Renal cortical epithelial cell (primary cell): Measurements from ENCODE around the gene KLK7. TPM values are rescaled to one million over a fixed set of nuclear protein-coding genes. Genes with fewer than 3 reads are reported as not detected.
"Not testable (repeated sequence)": the region's sequence is repeated elsewhere in the genome, so short reads cannot be mapped to it uniquely, and the experiment has no call there.

Experiments used
- DNase-seq: peaks from one replicate; pipeline ENCODE4 v3.0.0-alpha.2; 2011; ENCODE audit warnings: low read depth
- total RNA-seq: library from RNA; depleted of rRNA; stranded (reverse); fragments of >200 nt; gene quantifications from 2 replicates; pipeline ENCODE4 v1.2.3, GENCODE V29; 2014

The KLK7 gene
- total RNA-seq, 1 donor from 2014 or later, result 0.30 TPM

DNA sequence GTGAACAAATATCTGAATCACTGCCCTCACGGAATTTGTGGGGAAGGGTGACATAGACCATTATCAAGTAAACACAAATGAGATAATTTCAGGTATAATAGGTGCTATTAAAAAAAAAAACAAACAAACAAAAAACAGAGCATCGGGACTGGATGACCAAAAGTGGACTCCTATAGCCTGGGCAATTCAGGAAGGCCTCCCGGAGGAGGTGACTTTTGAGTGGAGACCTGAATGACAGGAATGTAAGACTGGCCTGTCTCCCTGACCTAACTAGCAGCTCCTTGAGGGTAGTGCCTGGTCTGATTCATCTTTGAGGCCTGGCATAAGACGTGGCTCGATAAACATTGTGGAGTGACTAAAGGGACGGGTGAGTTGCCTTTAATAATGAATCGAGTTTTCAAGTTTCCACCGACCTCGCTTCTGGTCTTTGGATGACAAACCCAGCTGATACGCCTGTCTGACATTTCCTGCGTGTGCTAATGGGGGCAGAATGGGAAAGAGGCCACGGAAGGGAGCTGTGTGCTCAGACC, 29.0 kb upstream of the KLK7 start:
- DNase-seq, result no peak

DNA sequence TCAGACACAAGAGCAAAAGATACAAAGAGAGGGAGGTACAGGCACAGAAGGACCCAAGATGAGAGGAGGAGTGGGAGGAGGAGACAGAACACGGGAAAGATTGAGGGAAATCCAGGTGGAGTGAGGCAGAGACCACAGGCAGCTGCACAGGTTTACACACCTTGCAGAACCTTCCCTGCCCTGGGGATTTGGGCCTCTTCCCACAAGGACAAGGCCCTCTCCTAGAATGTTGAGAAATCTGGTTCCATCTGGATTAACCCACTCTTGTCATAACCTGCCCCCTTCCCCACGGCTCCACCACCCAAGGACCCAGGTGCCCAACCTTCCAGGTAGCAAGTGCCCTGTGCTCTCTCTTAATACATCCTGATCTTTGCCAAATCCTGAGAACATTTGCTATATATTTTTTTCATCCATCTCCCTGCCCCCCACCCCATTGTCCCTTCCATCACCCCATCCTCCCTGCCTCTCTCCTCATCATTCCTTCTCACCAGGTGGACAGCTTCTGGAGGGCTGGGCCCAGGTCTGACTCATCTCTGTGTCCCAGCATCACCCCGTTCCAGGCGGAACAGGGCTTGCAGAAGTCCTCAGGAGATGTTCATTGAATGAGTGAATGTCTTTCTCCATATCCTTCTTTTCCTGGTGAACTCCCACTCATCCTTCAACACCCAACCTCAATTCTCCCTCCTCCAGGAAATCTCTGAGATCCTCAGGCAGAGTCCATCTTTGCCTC, 26.5 kb upstream of the KLK7 start:
- DNase-seq, result no peak

DNA sequence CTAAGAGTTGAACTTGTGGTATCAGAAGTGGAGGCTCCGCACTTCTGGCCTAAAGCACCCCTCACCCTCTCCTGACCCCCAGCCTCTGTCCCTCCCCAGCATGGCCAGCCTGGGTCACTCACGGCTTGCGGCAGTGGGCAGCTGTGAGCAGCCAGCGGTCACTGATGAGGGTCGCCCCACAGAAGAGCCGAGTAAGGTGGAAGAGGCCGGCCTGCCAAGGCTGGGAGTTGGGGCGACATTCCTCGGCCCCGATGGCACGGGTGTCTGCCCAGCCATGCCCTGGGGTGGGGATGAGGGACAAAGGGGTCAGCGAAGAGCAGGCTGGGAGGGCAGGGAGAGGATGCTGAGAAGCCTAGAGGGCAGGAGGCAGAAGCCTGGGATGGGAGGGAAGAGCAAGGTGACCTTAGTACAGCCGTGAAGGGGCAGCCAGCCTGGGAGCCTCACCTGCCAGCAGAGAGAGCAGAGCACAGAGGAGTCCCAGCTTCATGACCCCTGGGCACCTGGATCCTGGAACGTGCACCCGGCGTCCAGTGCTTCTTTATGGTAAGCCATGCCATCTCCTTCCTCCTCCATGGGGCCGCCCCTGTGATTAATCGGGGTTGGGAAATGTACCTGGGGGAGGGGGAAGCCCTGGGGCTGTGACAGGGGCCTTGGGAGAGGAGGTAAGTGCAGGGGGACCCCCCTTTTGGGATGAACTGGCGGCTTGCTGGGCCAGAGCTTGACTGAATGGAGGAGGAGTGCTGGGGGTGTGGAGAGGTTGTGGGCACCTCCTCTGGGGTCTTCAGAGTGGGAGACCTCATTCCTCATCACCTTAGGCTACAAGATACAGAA, 25.6 kb upstream of the KLK7 start:
- no peak for DNase-seq

DNA sequence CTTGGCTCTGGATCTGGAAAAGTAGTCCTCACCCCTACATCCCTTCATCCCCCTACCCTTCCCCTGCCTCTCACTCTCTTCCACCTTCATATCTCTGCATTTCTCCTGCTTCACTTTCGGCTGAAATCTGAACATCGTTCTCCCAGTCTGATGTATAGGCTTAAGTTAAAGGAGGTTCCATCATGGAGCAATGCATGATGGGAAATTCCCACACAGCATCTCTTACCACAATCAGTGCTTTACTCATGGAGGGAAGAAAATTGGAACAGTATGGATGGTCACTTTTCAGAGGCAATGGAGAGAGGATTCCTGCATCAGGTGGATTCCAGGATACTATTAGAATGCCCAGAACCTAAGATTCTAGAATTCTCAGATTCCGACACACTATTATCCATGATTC, 23.8 kb upstream of the KLK7 start:
- DNase-seq, result no peak

DNA sequence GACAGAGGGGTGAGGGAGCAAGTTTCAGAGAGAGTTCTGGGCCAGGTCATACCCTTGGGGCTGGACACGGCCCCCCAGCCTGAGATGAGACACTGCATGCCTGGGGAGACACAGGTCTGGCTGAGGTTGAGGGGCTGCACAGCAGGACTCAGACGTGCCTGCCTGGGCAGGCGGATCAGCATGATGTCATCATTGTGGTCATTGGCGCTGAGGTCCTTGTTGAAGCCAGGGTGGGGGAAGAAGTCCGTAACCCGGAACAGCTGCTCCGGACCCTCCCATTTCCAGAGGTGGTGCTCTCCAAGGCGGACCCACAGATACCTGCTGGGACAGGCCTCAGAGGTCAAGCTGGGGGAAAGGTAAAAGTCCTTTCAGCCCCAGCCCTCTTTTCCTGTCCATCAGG, 22.7 kb upstream of the KLK7 start:
- DNase-seq, result no peak

DNA sequence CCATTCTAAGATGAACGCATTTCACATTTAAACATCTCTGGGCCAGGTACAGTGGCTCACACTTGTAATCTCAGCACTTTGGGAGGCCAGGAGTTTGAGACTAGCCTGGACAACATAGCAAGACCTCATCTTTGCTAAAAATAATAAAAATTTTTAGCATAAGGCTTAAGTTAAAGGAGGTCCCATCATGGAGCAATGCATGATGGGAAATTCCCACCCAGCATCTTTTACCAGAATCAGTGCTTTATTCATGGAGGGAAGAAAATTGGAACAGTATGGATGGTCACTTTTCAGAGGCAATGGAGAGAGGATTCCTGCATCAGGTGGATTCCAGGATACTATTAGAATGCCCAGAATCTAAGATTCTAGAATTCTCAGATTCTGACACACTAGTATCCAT, 21.5 kb upstream of the KLK7 start:
- DNase-seq, result no peak

DNA sequence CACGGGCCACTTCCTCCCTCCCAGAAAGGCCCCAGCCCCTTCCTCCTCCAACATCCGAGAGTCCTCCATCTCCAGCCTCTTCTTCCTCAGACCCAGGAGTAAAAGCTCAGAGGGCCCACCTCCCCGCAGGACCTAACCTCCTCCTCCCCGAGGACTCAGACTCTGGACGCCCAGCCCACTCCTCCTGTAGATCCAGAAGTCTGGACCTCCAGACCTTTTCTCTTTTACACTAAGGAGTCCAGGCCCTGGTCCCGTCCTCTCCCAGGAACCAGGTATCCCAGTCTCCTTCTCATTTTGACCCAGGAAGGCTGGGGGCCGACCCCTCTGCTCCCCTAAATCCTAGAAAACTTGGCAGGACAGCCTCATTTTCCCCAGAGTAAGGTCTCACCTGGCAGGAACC, 19.6 kb upstream of the KLK7 start:
- DNase-seq, result no peak

DNA sequence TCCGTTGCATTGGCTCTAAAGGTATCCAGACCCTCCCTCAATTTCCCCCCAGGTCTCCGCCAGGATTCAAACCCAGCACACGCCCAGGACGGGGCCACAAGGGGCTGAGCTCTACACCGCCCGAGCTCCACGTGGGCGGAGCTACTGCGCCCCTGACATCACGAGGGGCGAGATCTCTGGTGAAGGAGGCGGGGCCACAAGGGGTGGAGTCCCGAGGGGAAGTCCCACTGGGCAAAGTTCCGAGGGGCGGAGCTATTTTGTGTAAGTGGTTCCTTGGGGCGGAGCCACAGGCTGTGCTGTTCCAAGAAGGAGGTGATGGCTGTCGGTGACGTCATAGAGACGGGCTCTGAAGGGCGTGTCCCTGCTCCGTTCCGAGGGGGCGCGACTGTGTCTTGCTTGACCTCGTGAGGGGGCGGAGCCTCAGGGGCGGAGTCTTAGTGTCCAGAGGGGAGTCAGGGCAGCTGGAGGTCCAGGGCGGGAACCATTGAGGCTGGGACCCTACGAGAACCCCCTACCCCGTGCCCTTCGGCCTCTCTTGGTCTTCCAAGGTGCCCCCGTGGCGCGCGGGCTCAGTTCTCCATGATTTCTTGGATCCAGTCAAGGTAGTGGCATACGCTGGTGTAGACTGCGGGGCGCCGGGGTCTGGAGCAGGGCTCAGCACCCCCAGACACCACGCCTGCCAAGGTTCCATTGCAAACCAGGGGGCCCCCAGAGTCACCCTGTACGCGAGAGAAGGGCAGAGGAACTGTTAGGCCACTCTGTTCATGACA, 19.0 kb upstream of the KLK7 start:
- peak; percentile 7 for DNase-seq

DNA sequence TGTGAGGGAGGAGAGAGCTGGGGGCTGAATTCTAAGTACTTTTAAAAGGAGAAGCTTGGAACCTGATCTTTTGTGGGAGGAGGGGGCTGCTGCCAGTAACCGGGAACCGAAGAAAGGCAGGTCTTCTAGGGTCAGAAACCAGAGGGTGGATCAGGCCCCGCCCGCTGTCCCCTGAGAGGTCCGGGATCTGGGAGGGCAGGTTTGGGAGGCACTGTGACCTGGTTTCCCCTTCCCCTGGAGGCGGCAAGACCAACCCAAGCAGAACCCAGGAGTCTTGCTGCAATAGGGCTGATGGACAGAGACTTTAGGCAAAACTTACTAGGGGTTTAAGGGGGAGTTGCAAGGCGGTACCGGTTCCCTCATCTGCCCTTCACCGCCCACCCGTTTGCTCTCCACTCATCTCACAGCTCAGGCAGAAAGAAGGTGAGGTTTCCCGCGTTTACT, 18.4 kb upstream of the KLK7 start:
- no peak for DNase-seq

DNA sequence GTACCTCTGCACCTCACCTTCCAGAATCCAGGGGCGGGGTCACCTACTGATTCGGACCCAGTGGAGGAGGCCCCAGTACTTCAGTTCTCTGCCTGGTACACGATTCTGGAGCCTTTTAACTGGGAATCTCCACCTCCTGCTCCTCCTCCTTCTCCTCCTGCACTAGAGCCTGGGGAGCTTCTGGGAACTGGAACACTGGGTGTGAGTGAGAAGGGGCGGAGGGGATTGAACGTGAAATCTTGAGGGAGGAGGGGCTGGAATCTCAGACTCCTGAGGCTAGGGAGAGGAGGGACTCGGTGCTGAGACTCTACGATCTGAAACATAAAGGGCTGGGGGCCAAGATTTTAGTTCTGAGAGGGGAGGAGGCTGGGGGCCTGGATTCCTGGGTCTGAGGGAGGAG, 17.8 kb upstream of the KLK7 start, which contains the start of gene KLK8:
Gene KLK8 (minus strand): TSS at position 90 of the 400 bp plus-strand sequence. CDS start 437 bp downstream, outside the sequence.
- no peak for DNase-seq

DNA sequence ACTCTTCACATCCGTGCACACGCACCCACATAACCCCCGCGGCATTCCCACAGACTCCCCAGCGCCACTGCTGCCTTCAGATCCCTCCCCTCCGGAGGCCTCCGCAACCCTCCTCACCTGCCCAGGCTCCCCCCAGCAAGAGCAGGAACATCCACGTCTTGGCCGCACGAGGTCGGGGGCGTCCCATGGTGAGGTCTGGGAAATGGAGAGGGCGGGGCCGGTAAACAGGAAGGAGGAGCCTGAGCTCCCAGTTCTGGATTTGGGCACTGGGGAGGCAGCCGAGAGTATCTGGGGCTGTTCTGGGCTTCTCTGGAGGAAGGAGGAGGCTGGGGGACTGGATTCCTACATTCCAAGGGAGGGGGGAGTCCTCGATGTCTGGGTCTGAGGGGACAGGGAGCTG, 17.3 kb upstream of the KLK7 start:
- DNase-seq, result no peak

DNA sequence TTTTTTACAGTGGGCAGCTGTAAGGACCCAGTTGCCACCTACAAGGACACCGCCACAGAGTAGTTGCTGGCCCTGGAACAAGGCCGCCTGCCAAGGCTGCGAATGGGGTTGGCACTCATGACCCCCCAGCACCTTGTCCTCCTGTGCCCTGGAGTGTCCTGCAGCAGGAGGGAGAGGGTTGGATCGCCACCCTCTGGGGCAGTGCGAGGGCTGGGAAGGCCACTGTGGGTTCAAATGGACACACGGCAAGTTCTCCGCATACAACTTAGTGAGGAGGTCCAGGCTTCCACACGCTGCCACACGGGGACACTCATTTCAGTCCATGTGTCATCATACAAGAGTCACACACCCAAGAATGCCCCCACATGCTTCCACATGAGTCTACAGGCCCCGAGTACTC, 16.7 kb upstream of the KLK7 start:
- DNase-seq, result no peak

DNA sequence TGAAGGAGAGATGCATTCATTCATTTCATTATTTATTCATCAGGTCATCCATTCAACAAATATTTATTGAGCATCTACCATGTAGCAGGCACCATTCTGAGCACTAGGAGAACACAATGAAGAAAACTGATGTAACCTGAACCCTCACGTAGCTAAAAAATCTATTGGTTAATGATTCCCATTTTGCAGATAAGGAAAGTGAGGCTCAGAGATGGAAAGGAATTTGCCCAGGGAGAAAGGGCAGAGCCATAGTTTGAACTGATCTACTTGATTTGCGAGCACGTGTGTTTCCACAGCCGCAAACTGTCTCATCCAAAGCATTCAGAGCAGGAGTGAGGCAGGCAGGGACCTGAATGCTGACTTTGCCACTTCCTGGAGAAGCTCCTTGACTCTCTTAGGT, 15.0 kb upstream of the KLK7 start:
- DNase-seq, result no peak

DNA sequence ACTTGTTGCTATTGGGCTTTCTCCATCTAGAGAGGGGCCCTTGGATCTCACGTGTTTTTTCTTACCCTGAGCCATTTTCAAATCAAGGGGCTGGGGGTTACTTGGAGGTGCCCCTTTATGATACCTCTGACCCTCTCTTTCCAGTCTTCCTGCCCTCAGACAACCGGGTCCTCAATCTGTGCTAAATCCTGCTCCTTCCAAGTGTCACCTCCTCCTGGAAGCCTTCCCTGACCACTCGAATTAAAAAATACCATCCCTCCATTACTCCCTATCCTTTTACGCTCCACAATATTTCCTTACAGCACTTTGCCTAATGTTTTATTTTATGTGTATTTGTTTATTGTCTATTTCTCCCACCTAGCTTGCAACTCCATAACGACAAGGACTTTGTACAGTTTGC, 14.3 kb upstream of the KLK7 start:
- DNase-seq, result no peak

DNA sequence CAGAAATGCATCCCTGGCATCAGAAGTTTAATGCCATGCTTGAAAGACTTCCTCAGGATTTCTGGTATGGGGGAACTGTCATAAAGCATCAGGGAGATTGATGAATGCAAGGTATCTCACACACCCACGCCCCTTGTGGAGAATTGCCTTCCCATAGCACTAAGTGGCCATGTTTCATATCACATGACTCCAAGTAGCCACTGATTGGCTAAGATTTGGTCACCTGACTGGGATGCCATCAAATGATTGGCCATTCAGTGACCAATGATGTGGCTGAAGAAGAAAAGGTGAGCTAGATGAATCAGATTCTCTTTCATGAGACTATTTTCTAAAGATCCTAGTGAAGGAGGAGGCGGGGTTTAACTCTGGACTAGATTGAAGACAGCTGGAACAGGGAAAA, 10.4 kb upstream of the KLK7 start:
- DNase-seq, result no peak

DNA sequence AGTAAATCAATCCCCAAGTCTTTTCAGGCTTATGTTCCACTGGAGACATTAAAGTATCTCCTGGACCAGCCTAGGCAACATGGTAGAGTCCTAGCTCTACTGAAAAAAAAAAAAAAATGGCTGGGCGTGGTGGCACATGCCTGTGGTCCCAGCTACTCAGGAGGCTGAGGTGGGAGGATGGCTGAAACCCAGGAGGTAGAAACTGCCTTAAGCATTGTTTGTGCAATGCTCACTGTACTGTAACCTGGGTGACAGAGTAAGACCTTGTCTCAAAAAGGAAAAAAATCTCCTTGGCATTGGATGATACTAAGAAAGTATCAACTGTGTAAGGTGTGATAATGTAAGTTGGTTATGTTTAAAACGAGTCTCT, 8.9 kb upstream of the KLK7 start:
- peak; percentile 38 for DNase-seq

DNA sequence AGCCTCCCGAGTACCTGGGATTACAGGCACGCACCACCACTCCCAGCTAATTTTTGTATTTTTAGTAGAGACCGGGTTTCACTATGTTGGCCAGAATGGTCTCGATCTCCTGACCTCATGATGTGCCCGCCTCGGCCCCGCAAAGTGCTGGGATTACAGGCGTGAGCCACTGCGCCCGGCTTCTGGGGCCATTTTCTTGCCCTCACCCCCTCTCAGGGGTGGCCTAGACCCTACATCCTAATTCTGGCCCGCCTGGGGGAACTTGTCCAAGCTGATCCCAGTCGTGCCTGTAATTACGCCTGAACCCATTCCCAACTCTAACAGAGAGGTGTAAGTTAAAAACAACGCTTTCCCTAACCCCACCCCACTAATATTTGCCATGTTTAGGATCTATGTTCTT, 699 bp upstream of the KLK7 start:
- DNase-seq, result not testable (repeated sequence)

DNA sequence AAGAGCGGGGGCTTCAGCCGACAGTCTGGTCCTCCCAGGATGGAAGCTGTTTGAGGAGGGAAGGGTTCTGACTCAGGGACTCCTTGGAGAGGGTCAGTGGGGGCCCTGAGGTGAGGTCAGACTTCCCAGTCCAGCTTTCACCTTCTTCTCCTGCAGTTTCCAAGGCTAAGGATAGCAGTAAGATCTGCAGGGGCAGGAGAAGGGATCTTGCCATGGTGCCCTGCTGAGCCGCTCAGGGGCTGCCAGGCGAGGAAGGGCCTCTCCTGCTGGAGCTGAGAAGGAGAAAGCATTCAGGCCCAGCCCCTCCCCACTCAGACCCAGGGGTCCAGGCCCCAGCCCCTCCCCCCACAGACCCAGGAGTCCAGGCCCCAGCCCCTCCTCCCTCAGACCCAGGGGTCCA, 1.5 kb downstream of the KLK7 start:
- DNase-seq, result no peak

DNA sequence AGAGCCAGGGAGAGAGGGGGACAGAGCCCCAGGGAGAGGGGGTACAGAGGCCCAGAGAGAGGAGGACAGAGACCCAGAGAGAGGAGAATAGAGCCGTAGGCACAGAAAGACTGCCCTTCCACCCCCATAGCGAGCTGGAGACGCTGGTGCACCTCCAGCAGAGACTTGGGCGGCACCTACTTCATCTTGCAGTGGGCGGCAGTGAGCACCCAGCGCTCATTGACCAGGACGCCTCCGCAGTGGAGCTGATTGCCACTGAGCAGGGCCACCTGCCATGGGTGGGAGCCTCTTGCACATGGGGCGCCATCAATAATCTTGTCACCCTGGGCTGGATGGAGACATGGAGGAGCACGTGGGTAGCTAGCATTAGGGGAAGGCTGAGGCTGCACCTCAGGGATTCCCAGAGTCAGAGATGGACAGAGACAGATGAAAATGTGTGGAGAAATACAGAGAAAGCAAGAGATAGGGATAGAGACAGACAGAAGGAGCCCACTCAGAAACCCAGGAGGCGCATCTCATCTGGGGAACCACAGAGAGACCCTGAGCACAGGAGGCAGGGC, 2.0 kb downstream of the KLK7 start:
- DNase-seq, result no peak

DNA sequence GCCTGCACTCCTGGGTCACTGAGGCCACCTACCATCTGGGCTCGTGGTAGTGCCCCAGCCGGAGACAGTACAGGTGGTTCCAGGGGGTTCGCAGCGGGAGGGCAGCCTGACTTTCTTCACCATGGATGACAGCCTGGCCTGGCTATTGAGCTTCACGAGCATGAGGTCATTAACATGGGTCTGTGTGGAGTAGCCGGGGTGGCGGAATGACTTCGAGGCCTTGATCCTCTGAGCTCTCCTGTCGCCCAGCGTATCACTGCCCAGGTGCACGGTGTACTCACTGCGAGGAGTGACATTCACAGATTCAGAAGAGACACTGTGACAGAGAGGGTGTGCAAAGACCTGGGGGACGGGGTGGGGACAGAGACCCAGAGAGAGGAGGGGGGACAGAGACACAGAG, 3.5 kb downstream of the KLK7 start:
- no peak for DNase-seq

DNA sequence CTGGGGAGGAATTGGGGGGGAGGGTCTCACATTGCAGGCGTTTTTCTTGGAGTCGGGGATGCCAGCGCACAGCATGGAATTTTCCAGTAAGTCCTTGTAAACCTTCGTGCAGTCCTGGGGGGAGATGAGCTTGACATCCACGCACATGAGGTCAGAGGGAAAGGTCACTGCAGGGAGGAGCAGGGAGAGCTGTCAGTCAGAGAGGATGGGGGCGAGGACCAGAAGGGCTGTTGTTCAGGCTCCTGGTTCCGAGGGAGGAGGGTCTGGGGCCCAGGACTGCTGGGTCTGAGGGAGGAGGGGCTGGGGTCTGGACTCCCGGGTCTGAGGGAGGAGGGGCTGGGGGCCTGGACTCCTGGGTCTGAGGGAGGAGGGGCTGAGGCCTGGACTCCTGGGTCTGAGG, 4.0 kb downstream of the KLK7 start:
- no peak for DNase-seq

DNA sequence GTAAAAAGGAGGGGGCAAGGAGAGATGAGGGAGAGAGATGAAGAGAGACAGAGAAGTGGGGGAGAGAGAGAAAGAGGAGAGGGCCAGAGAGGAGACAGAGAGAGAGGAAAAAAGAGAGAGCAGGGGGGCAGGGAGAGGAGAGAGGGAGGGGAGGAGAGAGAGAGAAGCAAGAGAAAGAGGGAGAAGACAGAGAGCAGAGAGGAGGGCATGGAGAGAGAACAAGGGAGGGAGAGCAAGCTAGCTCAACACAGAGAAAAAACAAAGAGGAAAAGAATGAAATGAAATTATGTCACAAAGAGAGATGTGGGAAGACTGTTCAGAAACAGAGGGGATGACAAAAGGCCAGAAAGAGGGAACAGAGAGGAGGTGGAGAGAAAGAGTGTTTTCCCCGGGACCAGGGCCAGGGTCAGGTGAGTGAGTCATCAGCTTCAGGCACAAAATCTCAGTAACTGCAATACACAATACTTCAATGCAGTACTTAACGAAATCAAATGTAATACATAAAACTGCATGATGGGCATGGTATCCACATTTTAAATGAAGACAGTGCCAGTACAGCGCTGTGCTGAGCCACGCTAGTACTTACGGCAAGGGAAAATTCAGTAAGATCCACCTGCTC, 4.8 kb downstream of the KLK7 start:
- no peak for DNase-seq
